Skeletal muscle satellite cell (primary cell): Measurements from ENCODE around the gene FBXO5. TPM values are rescaled to one million over a fixed set of nuclear protein-coding genes. Genes with fewer than 3 reads are reported as not detected.
A peak's percentile ranks its signal among the peaks of the same experiment; 100 is the strongest.

Experiments used
- H3K27me3 ChIP-seq: 2 replicates; pipeline ENCODE4 v1.7.0; 2013; ENCODE audit warnings: low read length; ENCODE audit not compliant: control insufficient read depth, insufficient read depth
- H3K36me3 ChIP-seq: 2 replicates; pipeline ENCODE4 v1.7.0; 2013; ENCODE audit warnings: mild to moderate bottlenecking, control low read depth, low read length; ENCODE audit not compliant: insufficient read depth
- H3K4me1 ChIP-seq: 2 replicates; pipeline ENCODE4 v1.7.0; 2013; ENCODE audit warnings: low read length; ENCODE audit not compliant: control insufficient read depth, insufficient read depth
- H3K4me2 ChIP-seq: 2 replicates; pipeline ENCODE4 v1.7.0; 2013; ENCODE audit warnings: mild to moderate bottlenecking, low read length
- H3K4me3 ChIP-seq: 2 replicates; pipeline ENCODE4 v1.7.0; 2013; ENCODE audit warnings: low read length
- H3K9ac ChIP-seq: 2 replicates; pipeline ENCODE4 v1.7.0; 2013; ENCODE audit warnings: mild to moderate bottlenecking, low read depth, low read length, moderate library complexity
- H3K9me3 ChIP-seq: replicated peaks from 2 replicates; pipeline ENCODE4 v1.7.0; 2013; ENCODE audit warnings: mild to moderate bottlenecking, control low read depth, low read length
- total RNA-seq: library from RNA; depleted of rRNA; stranded (reverse); fragments of >200 nt; gene quantifications from 2 replicates; pipeline ENCODE4 v1.2.3, GENCODE V29; 2012; rRNA removed

FBXO5 gene
- total RNA-seq = 15.2 and 17.7 TPM in 2 replicates

GRCh38 chr6:152982904-152983636 lies at the start of gene FBXO5:
FBXO5 (minus strand) TSS chr6:152983041; CDS start chr6:152982959, 82 bp downstream.
- H3K9ac ChIP-seq = peak within 1 kb of the TSS; percentile 95
- peaks cover 5% of the 10 kb centered on the region for H3K36me3 ChIP-seq
- peak within 1 kb of the TSS; percentile 96 for H3K4me3 ChIP-seq
- H3K4me2 ChIP-seq = peak within 1 kb of the TSS; percentile 91
- H3K27me3 ChIP-seq = no peaks in the 10 kb centered on the region
- no peaks in the 10 kb centered on the region for H3K9me3 ChIP-seq
- H3K4me1 ChIP-seq = peaks cover 24% of the 10 kb centered on the region

- Histone ChIP-seq H3K27me3 (no peaks in the 10 kb centered on the region), H3K4me3 (no peak overlapping the region), H3K9me3 (no peaks in the 10 kb centered on the region), H3K36me3 (no peaks in the 10 kb centered on the region), H3K4me1 (peaks cover 12% of the 10 kb centered on the region), H3K4me2 (peak overlapping the region; percentile 13), H3K9ac (no peak overlapping the region)
Measured at GRCh38 chr6:153032255-153032882, 49.5 kb upstream of the FBXO5 start.

- peaks cover 12% of the 10 kb centered on the region for H3K4me1 ChIP-seq
- no peaks in the 10 kb centered on the region for H3K9me3 ChIP-seq
- H3K27me3 ChIP-seq = no peaks in the 10 kb centered on the region
- H3K4me2 ChIP-seq = peak overlapping the region; percentile 5
- H3K4me3 ChIP-seq = no peak overlapping the region
- no peaks in the 10 kb centered on the region for H3K36me3 ChIP-seq
- no peak overlapping the region for H3K9ac ChIP-seq
Measured at GRCh38 chr6:153031335-153031955, 48.6 kb upstream of the FBXO5 start.

GRCh38 chr6:153028963-153029362 lies 46.1 kb upstream of the FBXO5 start:
- Histone ChIP-seq H3K36me3 (peaks cover under 1% of the 10 kb centered on the region), H3K4me3 (no peak overlapping the region), H3K27me3 (no peaks in the 10 kb centered on the region), H3K9ac (no peak overlapping the region), H3K4me2 (no peak overlapping the region), H3K9me3 (no peaks in the 10 kb centered on the region), H3K4me1 (peaks cover 12% of the 10 kb centered on the region)

GRCh38 chr6:153028286-153028685 lies 45.4 kb upstream of the FBXO5 start:
- no peaks in the 10 kb centered on the region for H3K9me3 ChIP-seq
- peaks cover 8% of the 10 kb centered on the region for H3K36me3 ChIP-seq
- H3K9ac ChIP-seq = no peak overlapping the region
- no peak overlapping the region for H3K4me2 ChIP-seq
- peaks cover 12% of the 10 kb centered on the region for H3K4me1 ChIP-seq
- H3K4me3 ChIP-seq = no peak overlapping the region
- no peaks in the 10 kb centered on the region for H3K27me3 ChIP-seq

GRCh38 chr6:153027480-153027879 lies 44.6 kb upstream of the FBXO5 start:
- H3K4me2 ChIP-seq = no peak overlapping the region
- no peak overlapping the region for H3K4me3 ChIP-seq
- H3K27me3 ChIP-seq = no peaks in the 10 kb centered on the region
- H3K36me3 ChIP-seq = peaks cover 12% of the 10 kb centered on the region
- no peak overlapping the region for H3K9ac ChIP-seq
- no peaks in the 10 kb centered on the region for H3K9me3 ChIP-seq
- peaks cover 12% of the 10 kb centered on the region for H3K4me1 ChIP-seq

GRCh38 chr6:153024709-153025017 lies 41.8 kb upstream of the FBXO5 start:
- Histone ChIP-seq H3K27me3 (no peaks in the 10 kb centered on the region), H3K9me3 (no peaks in the 10 kb centered on the region), H3K4me2 (no peak overlapping the region), H3K9ac (no peak overlapping the region), H3K4me1 (no peaks in the 10 kb centered on the region), H3K36me3 (peaks cover 15% of the 10 kb centered on the region), H3K4me3 (no peak overlapping the region)

- Histone ChIP-seq H3K4me3 (no peak overlapping the region), H3K27me3 (no peaks in the 10 kb centered on the region), H3K4me2 (no peak overlapping the region), H3K9ac (no peak overlapping the region), H3K36me3 (peaks cover 15% of the 10 kb centered on the region), H3K4me1 (no peaks in the 10 kb centered on the region), H3K9me3 (no peaks in the 10 kb centered on the region)
Measured at GRCh38 chr6:153023977-153024708, 41.3 kb upstream of the FBXO5 start.

- Histone ChIP-seq H3K36me3 (peaks cover 13% of the 10 kb centered on the region), H3K27me3 (no peaks in the 10 kb centered on the region), H3K4me3 (no peak overlapping the region), H3K9ac (no peak overlapping the region), H3K4me2 (no peak overlapping the region), H3K9me3 (no peaks in the 10 kb centered on the region), H3K4me1 (no peaks in the 10 kb centered on the region)
Measured at GRCh38 chr6:153018355-153018754, 35.5 kb upstream of the FBXO5 start.

- no peak overlapping the region for H3K4me3 ChIP-seq
- H3K4me1 ChIP-seq = no peaks in the 10 kb centered on the region
- no peaks in the 10 kb centered on the region for H3K9me3 ChIP-seq
- H3K9ac ChIP-seq = no peak overlapping the region
- H3K27me3 ChIP-seq = no peaks in the 10 kb centered on the region
- no peak overlapping the region for H3K4me2 ChIP-seq
- H3K36me3 ChIP-seq = peaks cover 8% of the 10 kb centered on the region
Measured at GRCh38 chr6:153016846-153017245, 34.0 kb upstream of the FBXO5 start.

- Histone ChIP-seq H3K9me3 (no peaks in the 10 kb centered on the region), H3K4me3 (no peak overlapping the region), H3K9ac (no peak overlapping the region), H3K27me3 (no peaks in the 10 kb centered on the region), H3K4me1 (no peaks in the 10 kb centered on the region), H3K36me3 (peaks cover 12% of the 10 kb centered on the region), H3K4me2 (no peak overlapping the region)
Measured at GRCh38 chr6:153015094-153015640, 32.3 kb upstream of the FBXO5 start.
